Left kidney (tissue), 2 donors: Measurements from ENCODE around the gene ACADSB. TPM values are rescaled to one million over a fixed set of nuclear protein-coding genes. Genes with fewer than 3 reads are reported as not detected.

Experiments used
- DNase-seq: peaks from one replicate; pipeline ENCODE4 v3.0.0-alpha.2; 2013
- polyA plus RNA-seq: library from polyadenylated mRNA; unstranded; fragments of 120-200 nt; gene quantifications from one replicate; pipeline ENCODE4 v1.2.1, GENCODE V29; 2013; ENCODE audit not compliant: insufficient read length

ACADSB gene
- polyA plus RNA-seq, 1 donor = 31.1 TPM

DNA sequence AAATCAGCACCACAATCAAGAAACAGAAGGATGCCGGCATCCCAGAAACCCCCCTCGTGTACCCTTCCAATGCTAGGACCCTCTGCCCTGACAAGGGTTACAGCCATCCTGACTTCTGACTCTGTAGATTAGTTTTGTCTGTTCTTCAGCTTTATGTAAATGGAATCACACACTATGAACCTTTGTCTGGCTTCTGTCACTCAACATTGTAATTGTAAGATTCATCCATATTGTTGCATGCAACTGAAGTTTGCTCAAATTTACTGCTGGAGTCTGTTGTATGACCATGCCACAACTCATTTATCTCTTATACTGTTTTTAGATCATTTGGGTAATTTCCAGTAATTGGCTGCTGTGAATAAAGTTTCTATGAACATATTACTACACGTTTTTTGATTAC lies 8.7 kb upstream of the ACADSB start:
- no peak for DNase-seq

DNA sequence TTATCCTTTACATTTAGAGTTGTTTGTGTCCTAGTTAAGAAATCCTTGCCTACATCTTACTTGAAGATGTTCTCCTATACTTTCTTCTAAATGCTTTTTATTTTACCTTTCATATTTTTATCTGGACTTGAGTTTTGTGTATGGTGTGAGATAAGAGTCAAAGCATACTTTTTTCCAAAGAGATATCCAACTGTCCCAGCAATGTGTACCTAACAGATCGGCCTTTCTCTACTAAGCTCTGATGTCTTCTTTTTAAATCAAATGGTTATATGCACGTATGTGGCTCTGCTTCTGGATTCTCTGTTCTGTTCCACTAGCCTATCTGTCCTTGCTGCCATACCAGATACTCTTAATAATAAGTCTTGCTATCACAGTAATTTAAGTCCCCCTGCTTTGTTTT lies 7.4 kb upstream of the ACADSB start:
- no peak for DNase-seq

DNA sequence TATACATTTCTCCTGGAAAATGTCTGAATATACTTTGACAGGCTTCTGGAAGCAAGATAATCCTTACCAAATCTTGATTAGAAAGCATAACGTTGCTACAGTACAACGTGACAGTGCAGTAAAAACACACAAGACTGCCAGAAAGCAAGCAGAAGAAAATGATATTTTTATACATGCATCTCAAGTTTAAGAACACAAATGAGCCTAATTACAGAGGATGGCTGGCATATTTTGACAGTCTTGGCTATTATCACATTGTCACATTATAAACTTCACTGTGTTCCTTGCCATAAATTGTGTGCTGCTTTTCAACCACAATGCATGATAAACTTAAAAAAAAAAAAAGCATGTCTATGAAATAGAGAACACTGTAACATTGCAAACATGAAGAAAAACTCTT lies 4.5 kb upstream of the ACADSB start:
- DNase-seq = no peak

DNA sequence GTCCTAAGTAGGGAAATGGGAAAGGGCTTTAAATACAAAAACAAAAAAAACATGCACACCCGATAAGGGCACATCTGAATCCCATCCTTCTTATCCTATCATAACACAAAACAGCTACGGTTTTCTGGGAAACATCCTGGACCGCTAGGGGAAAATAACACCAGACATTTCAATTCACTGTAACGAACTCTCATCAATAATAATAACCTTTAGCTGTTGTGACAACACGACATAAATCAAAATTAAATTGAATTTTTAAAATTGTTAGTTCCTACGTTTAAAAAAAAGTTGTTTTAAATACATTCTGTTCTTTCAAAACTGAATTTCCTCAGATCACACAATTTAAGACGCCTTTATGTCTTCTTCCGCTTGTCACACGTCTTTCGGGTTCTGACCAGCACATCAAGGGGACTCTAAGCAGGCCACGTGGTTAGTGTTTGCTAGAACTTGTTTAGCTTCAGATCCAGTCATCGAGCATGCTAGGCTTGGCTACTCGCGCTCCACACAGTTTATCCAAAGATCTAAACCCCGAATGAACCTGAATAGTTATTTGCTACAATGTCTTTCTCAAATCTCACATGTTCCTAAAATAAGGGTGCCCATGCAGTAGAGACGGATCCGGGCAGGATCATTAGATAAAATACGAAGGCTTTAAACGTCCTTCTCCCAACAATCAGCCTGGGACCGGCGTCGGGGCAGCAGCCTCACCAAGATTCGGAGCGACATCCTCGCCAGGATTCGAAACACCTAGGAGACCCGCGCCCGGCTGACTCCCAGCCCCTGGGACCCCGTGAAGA lies 1.1 kb upstream of the ACADSB start:
- no peak for DNase-seq

DNA sequence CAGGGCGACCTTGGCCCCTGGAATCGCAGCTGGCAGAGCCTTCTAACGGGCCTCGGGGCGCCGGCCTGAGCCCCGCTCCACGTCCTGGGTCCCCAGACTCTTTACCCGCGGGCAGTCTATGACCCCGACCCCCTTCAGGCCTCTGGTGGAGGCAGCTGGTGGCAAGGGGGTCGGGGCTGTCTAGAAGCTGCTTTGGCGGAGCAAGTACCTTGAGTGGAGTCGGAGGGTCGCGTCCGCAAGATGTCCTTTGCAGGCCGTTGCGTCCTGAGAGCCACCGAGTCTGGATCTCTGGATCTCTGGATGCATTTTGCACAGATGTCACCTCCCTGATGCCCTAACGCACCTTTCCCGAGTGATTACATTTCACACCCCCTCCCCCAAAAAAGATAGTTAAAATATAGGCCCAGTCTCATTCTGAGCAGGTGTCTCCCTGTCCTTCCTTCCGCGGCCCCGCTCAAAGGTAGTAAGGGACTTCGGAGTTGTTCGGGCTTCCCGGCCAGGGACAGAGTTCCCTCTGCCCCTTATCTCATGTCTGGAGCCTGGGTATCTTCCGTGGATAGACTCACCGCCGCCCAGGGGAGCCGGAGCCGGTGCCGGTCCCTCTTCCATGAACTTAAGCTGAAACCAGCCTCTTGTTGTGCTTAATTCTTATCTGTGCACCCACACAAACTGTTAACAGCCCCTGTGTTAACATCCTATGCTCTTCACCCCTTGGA lies 457 bp downstream of the ACADSB start:
- DNase-seq = no peak

DNA sequence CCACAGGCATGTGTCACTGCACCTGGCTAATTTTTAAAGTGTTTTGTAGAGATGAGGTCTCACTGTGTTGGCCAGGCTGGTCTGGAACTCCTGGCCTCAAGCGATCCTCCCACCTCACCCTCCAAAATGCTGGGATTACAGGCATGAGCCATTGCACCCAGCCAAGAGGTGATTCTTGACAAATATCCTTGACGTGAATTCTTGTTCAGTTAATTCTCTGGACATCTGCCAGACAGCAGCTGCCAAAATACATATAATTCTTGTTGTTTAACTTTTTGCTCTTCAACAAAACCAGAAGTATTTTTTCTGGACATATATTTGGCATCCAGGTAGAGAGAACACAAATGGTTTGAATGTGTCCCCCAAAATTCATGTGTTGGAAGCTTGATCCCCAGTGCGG lies 3.2 kb downstream of the ACADSB start:
- DNase-seq = no peak

DNA sequence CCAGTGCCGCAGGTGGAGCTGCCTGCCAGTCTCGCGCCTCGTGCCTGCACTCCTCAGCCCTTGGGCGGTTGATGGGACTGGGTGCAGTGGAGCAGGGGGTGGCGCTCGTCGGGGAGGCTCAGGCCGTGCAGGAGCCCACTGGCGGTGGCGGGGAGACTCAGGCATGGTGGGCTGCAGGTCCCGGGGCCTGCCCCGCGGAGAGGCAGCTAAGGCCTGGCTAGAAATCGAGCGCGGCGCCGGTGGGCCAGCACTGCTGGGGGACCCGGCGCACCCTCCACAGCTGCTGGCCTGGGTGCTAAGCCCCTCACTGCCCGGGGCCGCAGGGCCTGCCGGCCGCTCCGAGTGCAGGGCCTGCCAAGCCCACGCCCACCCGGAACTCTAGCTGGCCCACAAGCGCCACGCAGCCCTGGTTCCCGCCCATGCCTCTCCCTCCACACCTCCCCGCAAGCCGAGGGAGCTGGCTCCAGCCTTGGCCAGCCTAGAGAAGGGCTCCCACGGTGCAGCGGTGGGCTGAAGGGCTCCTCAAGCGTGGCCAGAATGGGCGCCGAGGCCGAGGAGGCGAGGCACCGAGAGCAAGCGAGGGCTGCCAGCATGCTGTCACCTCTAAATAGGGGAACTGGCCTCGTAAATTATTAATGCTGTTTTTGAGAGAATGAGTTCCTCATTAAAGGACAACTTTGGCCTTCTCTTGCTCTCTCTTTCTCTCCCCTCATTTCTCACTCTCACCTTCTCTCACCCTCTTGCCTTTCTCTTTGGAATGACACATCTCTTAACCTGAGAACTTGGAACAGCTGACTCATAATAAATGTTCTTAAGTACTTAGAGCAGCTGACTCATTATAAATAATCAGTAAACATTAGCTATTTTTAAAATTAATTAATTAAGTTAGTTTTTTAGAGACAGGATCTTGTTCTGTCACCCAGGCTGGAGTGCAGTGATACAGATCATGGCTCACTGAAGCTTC lies 4.9 kb downstream of the ACADSB start:
- no peak for DNase-seq

DNA sequence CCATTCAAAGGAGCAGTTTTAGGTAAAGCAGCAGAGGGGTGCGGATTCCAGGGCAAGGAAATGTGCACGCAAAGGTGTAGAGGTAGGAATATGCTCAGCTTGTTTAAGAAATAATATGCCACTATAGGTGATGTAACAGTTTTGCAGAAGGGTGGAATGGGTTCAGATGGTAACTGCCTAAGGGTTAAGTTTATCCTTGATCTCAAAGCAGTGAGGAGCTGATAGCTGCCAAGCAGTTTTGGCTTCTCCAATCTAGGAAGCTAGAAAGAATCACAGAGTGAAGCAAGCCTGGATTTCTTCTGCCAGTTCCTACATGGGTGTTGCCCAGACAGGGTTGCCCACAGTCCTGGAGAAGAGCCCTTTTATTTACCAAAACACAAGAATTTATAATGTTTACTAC lies 6.0 kb downstream of the ACADSB start:
- DNase-seq = no peak

DNA sequence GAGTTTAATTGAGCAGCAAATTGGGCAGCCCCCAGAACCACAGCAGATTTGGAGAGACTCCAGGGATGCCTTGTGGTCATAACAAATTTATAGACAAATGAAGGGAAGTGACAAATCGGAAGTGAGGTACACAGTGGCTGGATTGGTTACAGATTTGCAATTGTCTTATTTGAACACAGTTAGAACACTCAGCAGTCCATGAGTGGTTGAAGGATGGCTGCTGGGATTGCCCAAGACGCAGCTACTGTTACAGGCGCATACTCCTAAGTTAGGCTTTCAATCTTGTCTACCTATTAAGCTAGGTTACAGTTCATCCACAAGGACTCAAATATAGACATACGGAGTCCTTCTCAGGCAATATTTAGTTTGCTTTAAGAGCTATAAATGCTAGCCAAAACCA lies 7.4 kb downstream of the ACADSB start:
- DNase-seq = no peak

DNA sequence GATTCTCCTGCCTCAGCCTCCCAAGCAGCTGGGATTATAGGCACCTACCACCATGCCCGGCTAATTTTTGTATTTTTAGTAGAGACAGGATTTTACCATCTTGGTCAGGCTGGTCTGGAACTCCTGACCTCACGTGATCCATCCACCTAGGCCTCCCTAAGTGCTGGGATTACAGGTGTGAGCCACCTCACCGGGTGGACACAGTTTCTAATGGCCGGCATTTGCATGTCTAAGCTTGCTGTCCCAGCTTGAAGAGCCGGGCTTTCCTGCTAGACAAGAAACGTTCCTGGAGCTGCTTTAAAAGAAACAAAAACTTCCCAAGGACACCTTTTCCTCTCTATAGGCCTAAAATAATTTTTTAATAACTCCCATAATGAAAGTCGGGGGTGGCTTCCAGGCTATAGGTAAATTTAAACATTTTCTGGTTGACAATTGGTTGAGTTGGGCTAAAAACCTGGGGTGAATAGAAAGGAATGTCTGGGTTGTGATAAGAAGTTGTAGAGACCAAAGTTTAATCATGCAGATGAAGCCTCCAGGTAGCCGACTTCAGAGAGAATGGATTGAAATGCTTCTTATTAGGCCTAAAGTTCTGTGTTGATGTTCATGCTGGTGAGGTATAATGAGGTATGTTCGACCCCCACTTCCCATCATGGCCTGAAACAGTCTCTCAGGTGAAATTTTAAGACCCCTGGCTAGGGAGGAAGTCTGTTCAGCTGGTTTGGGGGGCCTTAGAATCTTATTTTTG lies 8.8 kb downstream of the ACADSB start:
- no peak for DNase-seq

DNA sequence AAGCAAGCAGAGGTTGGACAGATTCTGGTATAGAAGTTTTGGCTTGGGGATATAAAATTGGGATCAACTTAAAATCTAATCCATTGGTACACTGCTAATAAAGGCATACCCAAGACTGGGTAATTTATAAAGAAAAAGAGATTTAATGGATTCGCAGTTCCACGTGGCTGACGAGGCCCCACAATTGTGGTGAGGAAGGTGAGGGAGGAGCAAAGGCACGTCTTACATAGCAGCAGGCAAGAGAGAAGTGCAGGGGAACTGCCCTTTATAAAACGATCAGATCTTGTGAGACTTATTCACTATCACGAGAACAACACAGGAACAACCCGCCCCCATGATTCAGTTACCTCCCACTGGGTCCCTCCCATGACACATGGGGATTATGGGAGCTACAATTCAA lies 9.7 kb downstream of the ACADSB start:
- DNase-seq = no peak

DNA sequence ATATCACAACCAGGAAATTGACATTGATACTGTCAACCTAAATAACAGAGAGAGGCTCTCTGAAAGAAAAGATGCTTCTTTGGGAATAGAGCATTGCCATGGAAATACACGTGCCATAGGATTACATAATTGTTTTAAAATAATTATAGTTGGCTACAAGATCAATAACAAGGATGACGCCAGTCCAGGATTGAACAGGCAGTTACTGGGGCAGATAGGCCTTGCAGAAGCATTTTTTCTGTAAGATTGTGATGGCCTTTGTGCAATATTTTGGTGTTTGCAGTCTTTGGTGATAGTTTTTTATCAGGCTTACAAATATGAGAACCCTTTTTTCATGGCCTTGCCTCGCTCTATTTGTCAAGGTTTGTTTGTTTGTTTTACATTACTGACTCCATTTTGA lies 10.5 kb downstream of the ACADSB start:
- DNase-seq = no peak

DNA sequence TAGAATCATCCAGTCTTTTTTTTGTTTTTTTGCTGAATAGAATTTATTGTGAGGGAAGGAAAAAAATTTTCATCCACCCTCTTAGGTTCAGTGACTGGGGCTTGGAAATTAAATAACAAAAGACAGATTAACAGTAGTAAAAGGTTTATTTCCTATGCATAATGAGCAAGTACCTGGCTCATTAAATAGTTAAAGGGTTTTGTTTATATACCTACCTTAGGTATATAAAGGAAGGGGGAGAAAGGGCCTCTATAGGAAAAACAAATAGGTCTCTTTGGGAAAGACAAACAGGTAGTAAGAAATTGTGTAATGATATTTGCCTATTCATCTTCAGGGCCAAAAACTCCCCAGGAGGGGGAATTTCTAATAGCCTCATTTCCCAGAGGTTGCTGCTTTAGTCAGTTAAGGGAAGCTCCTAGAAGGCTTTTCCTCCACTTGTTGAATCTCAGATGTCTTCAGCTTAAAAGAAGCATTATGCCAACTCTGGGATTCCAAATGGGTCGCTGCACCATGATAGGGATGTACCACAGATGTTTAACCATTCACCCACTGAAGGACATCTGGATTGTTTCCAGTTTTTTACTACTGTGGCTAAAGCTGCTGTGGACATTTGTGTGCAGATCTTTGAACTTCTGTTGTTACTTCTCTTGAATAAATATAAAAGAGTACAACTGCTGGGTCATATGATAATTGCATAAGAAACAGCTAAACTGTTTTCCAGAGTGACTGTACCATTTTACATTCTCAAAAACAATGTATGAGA lies 11.3 kb downstream of the ACADSB start:
- DNase-seq = no peak

DNA sequence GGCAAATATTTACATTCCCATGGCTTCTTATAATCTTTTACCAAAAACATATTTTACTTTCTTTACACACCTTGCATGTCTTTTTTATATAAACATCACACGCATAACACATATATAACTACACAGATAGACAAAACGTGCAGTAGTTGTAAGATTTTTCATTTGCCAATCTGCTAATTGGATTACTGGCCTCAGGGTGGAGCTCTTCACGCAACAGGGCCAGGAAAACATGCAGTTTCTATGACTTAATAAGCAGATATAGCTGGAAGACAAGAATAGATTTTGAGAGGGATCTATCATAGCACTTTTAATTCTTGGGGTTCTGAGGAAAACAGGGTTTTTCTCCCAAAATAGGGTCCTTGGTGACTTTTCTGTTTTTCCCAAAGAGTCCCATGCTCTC lies 12.7 kb downstream of the ACADSB start:
- DNase-seq = no peak

DNA sequence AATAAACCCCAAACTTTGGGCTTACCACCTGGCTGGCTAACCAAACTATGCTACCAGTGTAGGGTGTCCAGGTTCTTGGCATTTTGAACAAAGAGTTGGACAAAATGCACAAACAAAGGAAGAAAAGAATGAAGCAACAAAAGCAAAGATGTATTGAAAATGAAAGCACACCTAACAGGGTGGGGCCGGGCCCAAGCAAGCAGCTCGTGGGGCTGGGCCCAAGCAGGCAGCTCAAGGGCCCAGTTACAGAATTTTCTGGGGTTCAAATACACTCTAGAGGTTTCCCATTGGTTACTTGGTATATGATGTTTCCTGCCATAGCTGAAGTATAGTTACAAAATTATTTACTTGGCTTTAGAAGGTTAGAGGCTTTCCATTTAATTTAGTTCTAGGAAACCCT lies 15.7 kb downstream of the ACADSB start:
- no peak for DNase-seq

DNA sequence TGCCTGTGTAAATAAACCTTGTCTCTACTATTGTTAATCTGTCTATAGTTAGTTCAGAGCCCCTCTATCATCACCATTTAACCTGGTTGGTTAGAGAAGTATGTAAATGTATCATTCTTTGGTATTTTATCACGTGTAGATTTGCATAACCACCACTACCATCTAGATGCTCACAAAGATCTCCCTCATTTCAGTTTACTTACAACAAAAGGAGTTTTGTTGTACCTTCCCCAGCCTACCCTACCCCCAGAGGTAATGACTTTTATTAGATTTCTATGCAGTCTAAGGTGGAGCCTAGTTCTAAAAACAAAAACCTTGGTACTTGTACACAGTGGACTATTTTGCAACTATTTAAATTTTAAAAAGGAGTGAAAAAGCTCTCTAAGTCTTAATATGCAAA lies 17.5 kb downstream of the ACADSB start:
- no peak for DNase-seq

DNA sequence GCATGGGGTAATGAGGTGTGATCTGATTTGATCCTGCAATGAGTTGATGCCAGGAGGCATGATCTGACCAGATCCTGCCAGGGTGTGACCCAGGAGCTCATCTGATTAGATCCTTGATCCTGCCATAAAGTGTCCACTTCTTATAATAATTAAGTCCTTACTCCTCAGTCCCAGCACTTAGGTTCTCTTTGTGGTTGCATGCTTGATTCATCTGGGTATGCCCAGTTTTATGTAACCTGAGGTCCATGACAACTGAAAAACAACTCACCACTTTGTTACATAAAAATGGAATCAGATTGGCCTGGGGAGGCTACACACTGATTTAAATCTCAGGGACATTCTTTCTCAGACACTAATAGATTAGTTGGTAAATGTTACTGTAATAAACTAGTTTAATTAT lies 19.1 kb downstream of the ACADSB start:
- DNase-seq = no peak

DNA sequence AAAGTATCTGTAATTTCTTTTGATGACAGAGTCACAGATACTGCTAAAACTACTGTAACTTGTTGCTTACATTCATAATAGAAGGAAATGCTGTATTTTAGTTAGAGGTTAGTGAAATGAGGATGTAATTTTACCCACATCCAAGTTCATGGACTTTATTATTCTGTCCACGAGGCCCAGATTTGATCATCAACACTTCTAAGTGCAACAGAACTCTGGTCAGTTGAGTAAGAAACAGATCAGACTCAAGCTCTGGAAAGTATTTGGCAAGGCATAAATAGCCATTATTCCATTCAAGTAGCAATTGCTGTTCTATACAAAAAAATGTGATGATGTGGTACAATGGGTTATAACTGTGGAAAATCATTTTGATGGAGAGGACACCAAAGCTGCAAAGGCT lies 22.3 kb downstream of the ACADSB start:
- no peak for DNase-seq

DNA sequence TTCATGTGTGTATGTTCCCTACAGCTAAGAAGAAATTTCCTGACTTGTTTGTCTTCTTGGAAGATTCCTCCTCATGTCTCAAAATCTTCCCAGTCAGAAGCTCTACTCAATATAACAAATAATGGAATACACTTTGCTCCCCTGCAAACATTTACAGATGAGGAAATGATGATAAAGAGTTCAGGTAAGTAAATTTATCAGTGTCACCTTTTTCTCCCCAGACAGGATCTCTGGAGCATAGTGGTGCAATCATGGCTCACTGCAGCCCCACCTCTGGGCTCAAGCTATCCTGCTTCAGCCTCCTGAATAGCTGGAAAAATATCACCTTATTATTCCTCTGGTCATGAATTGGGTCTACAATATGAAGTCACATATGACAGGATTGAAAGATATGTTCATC lies 25.5 kb downstream of the ACADSB start:
- no peak for DNase-seq

DNA sequence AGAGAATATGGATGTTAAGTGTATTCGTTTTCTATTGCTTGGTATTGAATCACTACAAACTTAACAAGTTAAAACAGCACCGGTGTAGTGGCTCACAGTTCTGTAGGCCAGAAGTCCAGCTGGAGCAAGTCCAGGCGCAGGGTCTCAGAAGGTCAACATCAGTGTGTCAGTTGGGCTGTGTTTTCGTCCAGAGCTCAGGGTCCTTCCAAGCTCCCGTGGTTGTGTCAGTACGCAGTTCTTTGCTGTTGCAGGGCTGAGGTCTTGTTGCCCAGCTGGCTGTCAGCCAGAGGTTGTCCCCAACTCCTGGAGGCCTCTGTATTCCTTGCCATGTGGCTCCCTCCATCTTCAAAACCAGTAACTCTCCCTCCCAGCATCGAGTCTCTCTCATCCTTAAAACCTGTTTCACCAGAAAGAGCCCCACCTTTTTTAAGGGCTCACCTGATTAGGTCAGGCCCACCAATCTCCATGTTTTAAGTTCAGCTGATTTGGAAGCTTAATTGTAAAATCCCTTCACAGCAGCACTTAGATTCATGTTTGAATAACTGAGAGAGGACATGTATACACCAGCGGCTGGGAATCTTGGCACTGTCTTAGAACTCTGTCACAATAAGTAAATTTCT lies 26.8 kb downstream of the ACADSB start:
- DNase-seq = no peak
